HCT116 (cell line): ENCODE results near the gene VMP1. TPM values are rescaled to one million over a fixed set of nuclear protein-coding genes. Genes with fewer than 3 reads are reported as not detected.

Experiments used
- ATAC-seq: fragments of 200-7000 bp; cut with Tn5 transposase; 2 replicates; pipeline ENCODE4 v1.9.1; 2020; ENCODE audit warnings: mild to moderate bottlenecking, moderate library complexity
- BruUV-seq: library from RNA; stranded (reverse); fragments of 400-500 nt; replicated peaks from 2 replicates; lab custom pipeline; 2021; lab: Mats Ljungman, UMichigan
- CTCF ChIA-PET: fragments of 300-600 bp; sonication (Branson Sonifier 250); formaldehyde crosslinking; loops from one replicate; lab custom pipeline; 2021; ENCODE audit warnings: antibody characterized with exemption; lab: Charles Lee
- POLR2A ChIA-PET: fragments of 300-600, 350-600 bp; sonication (Branson Sonifier 250); formaldehyde crosslinking; loops from one replicate; lab custom pipeline; 2021; ENCODE audit warnings: antibody characterized with exemption; lab: Charles Lee
- RAD21 ChIA-PET, 2 experiments: fragments of 300-600 bp; sonication (Branson Sonifier 250); formaldehyde crosslinking; loops; one replicate each; lab custom pipeline; 2023; ENCODE audit warnings: low total read pairs in 2 of 2; ENCODE audit not compliant: uncharacterized antibody in 2 of 2, unreplicated experiment in 2 of 2, low non-redundant PET in 1 of 2; lab: Charles Lee
- DNase-seq: peaks from one replicate; pipeline ENCODE4 v3.0.0-alpha.2; 2010; ENCODE audit warnings: low read depth, low spot score
- H2AFZ ChIP-seq: fragments of 200-600 bp; shearing (Covaris generic), sonication (generic); 2 replicates; pipeline ENCODE4 v1.6.1; 2017; ENCODE audit warnings: low read depth, mixed run types, mixed read lengths, antibody characterized with exemption, low read length; ENCODE audit not compliant: poor library complexity, severe bottlenecking
- H3K27ac ChIP-seq: 2 replicates; pipeline ENCODE4 v1.5.1; 2012; ENCODE audit warnings: low read depth, low read length
- H3K27me3 ChIP-seq: fragments of 200-600 bp; sonication (generic); 2 replicates; pipeline ENCODE4 v1.6.1; 2016; ENCODE audit warnings: mixed run types, low read length, mixed read lengths; ENCODE audit not compliant: insufficient read depth
- H3K36me3 ChIP-seq, 2 experiments: fragments of 200-500 bp in 1 of 2; fragments of 200-600 bp in 1 of 2; sonication (Bioruptor generic) in 1 of 2; sonication (generic) in 1 of 2; 2 replicates each; pipeline versions ENCODE4 v1.5.1 to v1.6.1; 2014 to 2016; ENCODE audit warnings: low read length in 2 of 2, inconsistent platforms in 1 of 2, mixed read lengths in 1 of 2, mixed run types in 1 of 2; ENCODE audit not compliant: insufficient read depth in 2 of 2, control insufficient read depth in 1 of 2
- H3K4me1 ChIP-seq, 2 experiments: fragments of 200-600 bp in 1 of 2; sonication (generic) in 1 of 2; 2 replicates each; pipeline versions ENCODE4 v1.5.1 to v1.6.1; 2012 to 2017; ENCODE audit warnings: low read length in 2 of 2, inconsistent platforms in 1 of 2, mild to moderate bottlenecking in 1 of 2, mixed read lengths in 1 of 2, mixed run types in 1 of 2, moderate library complexity in 1 of 2; ENCODE audit not compliant: insufficient read depth in 2 of 2, control insufficient read depth in 1 of 2
- H3K4me2 ChIP-seq: fragments of 200-600 bp; sonication (generic); 2 replicates; pipeline ENCODE4 v1.6.1; 2017; ENCODE audit warnings: mixed run types, low read length, mixed read lengths
- H3K4me3 ChIP-seq, 2 experiments: fragments of 200-600 bp in 1 of 2; sonication (generic) in 1 of 2; replicated peaks in 1 of 2; 2 replicates each; pipeline ENCODE4 v1.5.1; 2011 to 2016; ENCODE audit warnings: low read length in 2 of 2, control low read depth in 1 of 2, low read depth in 1 of 2, mild to moderate bottlenecking in 1 of 2, mixed read lengths in 1 of 2, mixed run types in 1 of 2
- H3K79me2 ChIP-seq: fragments of 200-600 bp; sonication (generic); 2 replicates; pipeline ENCODE4 v1.6.1; 2017; ENCODE audit warnings: mild to moderate bottlenecking, mixed run types, low read length, moderate library complexity, mixed read lengths; ENCODE audit not compliant: insufficient read depth
- H3K9ac ChIP-seq: fragments of 200-600 bp; sonication (generic); 2 replicates; pipeline ENCODE4 v1.6.1; 2016; ENCODE audit warnings: low read length, mixed read lengths
- H3K9me2 ChIP-seq: fragments of 200-600 bp; sonication (generic), shearing (Covaris generic); 2 replicates; pipeline ENCODE4 v1.6.1; 2017; ENCODE audit warnings: mixed run types, mild to moderate bottlenecking, moderate library complexity; ENCODE audit not compliant: insufficient read depth
- H3K9me3 ChIP-seq, 2 experiments: fragments of 200-500 bp in 1 of 2; fragments of 200-600 bp in 1 of 2; sonication (Bioruptor generic) in 1 of 2; sonication (generic) in 1 of 2; 2 replicates each; pipeline ENCODE4 v1.6.1; 2014 to 2017; ENCODE audit warnings: low read length in 2 of 2, mixed read lengths in 2 of 2, inconsistent platforms in 1 of 2, low read depth in 1 of 2, mild to moderate bottlenecking in 1 of 2, mixed run types in 1 of 2, moderate library complexity in 1 of 2; ENCODE audit not compliant: control insufficient read depth in 1 of 2, insufficient read depth in 1 of 2
- H4K20me1 ChIP-seq: fragments of 200-600 bp; sonication (generic), shearing (Covaris generic); 2 replicates; pipeline ENCODE4 v1.6.1; 2017; ENCODE audit warnings: mixed run types, mild to moderate bottlenecking, moderate library complexity; ENCODE audit not compliant: insufficient read depth
- CBX3 ChIP-seq: IDR thresholded peaks from 2 replicates; pipeline ENCODE4 v1.6.1; 2012; ENCODE audit warnings: low read depth
- EGR1 ChIP-seq: IDR thresholded peaks from 2 replicates; pipeline ENCODE4 v1.6.1; 2012; ENCODE audit warnings: low read depth
- EZH2phosphoT487 ChIP-seq: fragments of 200-600 bp; IDR thresholded peaks from 2 replicates; pipeline ENCODE4 v1.6.1; 2018; ENCODE audit warnings: antibody characterized with exemption, borderline replicate concordance
- MAX ChIP-seq: IDR thresholded peaks from 2 replicates; pipeline ENCODE4 v1.6.1; 2012
- POLR2AphosphoS5 ChIP-seq: IDR thresholded peaks from 2 replicates; pipeline ENCODE4 v1.6.1; 2011; ENCODE audit warnings: mild to moderate bottlenecking, low read depth, low read length, moderate library complexity
- RAD21 ChIP-seq: IDR thresholded peaks from 2 replicates; pipeline ENCODE4 v1.6.1; 2012; ENCODE audit warnings: low read depth, mild to moderate bottlenecking
- REST ChIP-seq: IDR thresholded peaks from 2 replicates; pipeline ENCODE4 v1.6.1; 2012; ENCODE audit warnings: low read depth
- SIN3A ChIP-seq: IDR thresholded peaks from 2 replicates; pipeline ENCODE4 v1.6.1; 2012; ENCODE audit warnings: low read depth
- SP1 ChIP-seq: IDR thresholded peaks from 2 replicates; pipeline ENCODE4 v1.6.1; 2012; ENCODE audit warnings: low read depth
- TCF7L2 ChIP-seq: IDR thresholded peaks from 2 replicates; pipeline ENCODE4 v1.7.0; 2011; ENCODE audit warnings: borderline replicate concordance, inconsistent platforms; ENCODE audit not compliant: insufficient read depth, insufficient read length; ENCODE audit errors: extremely low read depth
- ZFX ChIP-seq: fragments of 450-650 bp; IDR thresholded peaks from 2 replicates; pipeline ENCODE4 v1.6.1; 2017
- ZNF274 ChIP-seq: fragments of 200-500 bp; sonication (Bioruptor generic); IDR thresholded peaks from 2 replicates; pipeline ENCODE4 v1.6.1; 2014; ENCODE audit warnings: mild to moderate bottlenecking, low read depth, low read length, inconsistent platforms
- intact Hi-C: fragments of 100-400 bp; cut with micrococcal nuclease; formaldehyde crosslinking; loops from 2 replicates; pipeline ENCODE4 v1.10.0; 2022
- total RNA-seq: library from RNA; stranded (reverse); gene quantifications from one replicate; pipeline ENCODE4 v1.2.1, GENCODE V29; 2021; ENCODE audit not compliant: unreplicated experiment

Gene VMP1
- total RNA-seq, 1 experiment from 2014 or later = 366 TPM

- RAD21 ChIA-PET = interaction anchor here (0.6 to 2.8 kb wide), 6 partner anchors 8 to 211 kb away, joined by 3 to 12 read pairs (median 4); partner anchors contain the start of gene RNFT1 (in 1 of the 2)
- no peaks in the 10 kb centered on the region for H4K20me1 ChIP-seq
- H3K4me1 ChIP-seq = peaks cover 84 to 97% of the 10 kb centered on the region in 2 experiments
- H3K9ac ChIP-seq = peak overlapping the region; percentile 56
- TF ChIP-seq MAX (no peak), ZFX (no peak), RAD21 (no peak), TCF7L2 (no peak), SP1 (no peak), CBX3 (no peak), SIN3A (no peak), REST (no peak), EGR1 (no peak), ZNF274 (no peak), POLR2AphosphoS5 (no peak), EZH2phosphoT487 (no peak)
- ATAC-seq (no peak), DNase-seq (no peak)
- POLR2A ChIA-PET = interaction anchor here (0.7 to 10.0 kb wide), 8 partner anchors 10 to 106 kb away, joined by 3 to 443 read pairs (median 8); partner anchors contain the start of genes PTRH2 and VMP1
- H3K9me2 ChIP-seq = no peaks in the 10 kb centered on the region
- H3K36me3 ChIP-seq = peaks cover 0 to 2% of the 10 kb centered on the region in 2 experiments; a peak in 1 of 4 replicates
- H3K9me3 ChIP-seq = no peaks in the 10 kb centered on the region
- H2AFZ ChIP-seq = no peak overlapping the region
- H3K4me2 ChIP-seq = peak overlapping the region; percentile 53; the same call in 1 of the 2 replicates
- peak overlapping the region; percentile 91; the same call in 1 of the 2 replicates for H3K27ac ChIP-seq
- BruUV-seq = no TSS peak
- CTCF ChIA-PET = interaction anchor here (0.7 to 4.8 kb wide), 20 partner anchors 9 to 442 kb away, joined by 3 to 40 read pairs (median 8); no protein-coding TSS in a partner anchor
- no peak overlapping the region for H3K4me3 ChIP-seq
- no peaks in the 10 kb centered on the region for H3K27me3 ChIP-seq
- peaks cover 10% of the 10 kb centered on the region; the same call in 1 of the 2 replicates for H3K79me2 ChIP-seq
- intact Hi-C loops = loop anchor here (1.0 to 5.0 kb wide), 4 partner anchors 30 to 441 kb away; no protein-coding TSS in a partner anchor
Measured at GRCh38 chr17:59752922-59753321, 45.5 kb downstream of the VMP1 start.
